Activated CD4-positive, alpha-beta T cell treated with anti-CD3 and anti-CD28 coated beads, Interleukin-2, amount 50 U/mL, for 4 hours (primary cell): Measurements from ENCODE around the gene MCIDAS.

Source experiments
- DNase-seq, 2 experiments: peaks; one replicate each; pipeline ENCODE4 v3.0.0-alpha.2; 2020

Gene MCIDAS

DNA sequence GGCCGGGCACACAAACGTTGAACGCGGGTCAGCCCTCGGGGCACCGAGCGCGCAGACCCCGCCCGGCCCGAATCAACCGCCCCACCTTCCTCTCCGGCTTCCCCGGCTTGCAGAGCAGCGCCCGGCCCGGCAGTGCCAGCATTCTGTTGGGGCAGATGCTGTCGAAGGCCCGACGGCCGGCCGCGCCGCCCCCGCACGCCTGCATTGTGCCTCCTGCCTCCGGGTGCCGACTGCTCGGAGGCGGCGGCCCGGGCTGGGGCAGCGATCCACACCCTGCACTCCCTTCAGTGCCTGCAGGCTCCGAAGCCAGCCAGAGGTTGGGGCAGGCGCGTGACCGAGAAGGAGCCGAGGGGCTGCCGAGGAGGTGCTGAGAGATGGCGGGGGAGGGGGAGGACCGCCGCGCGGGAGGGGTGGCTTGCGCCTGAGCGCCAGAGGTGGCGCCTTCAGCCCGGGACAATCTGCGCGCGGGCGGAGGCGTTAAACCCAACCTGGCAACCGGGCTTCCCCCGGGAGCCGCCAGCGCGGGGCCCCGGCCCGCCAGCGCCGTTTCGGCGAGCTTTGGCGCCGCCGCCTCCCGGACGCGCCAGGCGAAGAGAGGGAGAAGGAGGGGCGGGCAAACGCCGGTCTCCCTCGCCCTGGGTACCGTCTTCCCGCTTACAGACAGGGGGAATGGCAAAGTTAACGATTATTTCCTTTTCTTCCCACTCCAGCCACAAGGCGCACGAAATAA is at the start of gene MCIDAS:
Gene MCIDAS, minus strand, starts transcription at position 382 of the 730 bp plus-strand sequence. Its CDS starts 177 bp downstream, at position 205.
- peak; percentile 34 to 52 for DNase-seq

DNA sequence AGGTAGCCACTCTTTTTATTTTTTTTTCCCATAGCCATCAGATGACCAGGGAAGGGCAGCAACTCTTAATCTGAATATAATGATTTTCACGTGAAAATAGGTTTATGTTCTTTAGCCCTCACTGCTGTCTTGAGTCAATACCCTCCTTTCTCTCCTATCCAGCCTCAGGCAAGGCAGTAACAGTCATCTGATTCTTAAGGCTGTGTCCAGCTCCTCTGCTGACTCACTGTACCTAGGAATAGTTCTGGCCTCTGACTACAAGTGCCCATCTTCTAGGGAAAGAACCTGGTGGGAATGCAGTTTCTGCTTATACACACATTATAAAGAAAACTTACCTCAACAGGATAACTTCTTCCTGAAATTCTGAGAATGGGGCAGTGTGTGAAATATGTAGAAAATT is 49.7 kb upstream of the MCIDAS start:
- DNase-seq: no peak

GRCh38 chr5:55258339-55258738 is 31.2 kb upstream of the MCIDAS start:
- DNase-seq: no peak

- no peak for DNase-seq
Observed at GRCh38 chr5:55254802-55255201, 27.7 kb upstream of the MCIDAS start.

DNA sequence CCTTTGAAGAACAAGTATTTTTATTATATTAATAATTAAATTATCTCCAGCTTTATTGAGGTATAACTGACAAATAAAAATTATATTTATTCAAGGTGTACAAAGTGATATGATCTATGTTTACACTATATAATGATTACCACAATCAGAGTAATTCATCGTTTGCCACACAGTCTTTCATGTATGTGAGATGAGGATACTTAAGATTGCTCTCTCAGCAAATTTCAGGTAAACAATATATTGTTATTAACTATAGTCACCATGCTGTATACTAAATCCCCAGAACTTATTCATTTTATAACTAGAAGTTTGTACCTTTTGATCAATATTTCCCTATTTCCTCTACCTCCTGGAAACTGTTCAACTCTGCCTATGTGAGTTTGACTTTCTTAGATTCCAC is 22.9 kb upstream of the MCIDAS start:
- no peak for DNase-seq

- no peak for DNase-seq
Observed at GRCh38 chr5:55241746-55242145, 14.6 kb upstream of the MCIDAS start.

- DNase-seq: no peak
Observed at GRCh38 chr5:55236800-55237199, 9.7 kb upstream of the MCIDAS start.

- no peak for DNase-seq
Observed at GRCh38 chr5:55234121-55234700, 7.1 kb upstream of the MCIDAS start.

- DNase-seq: peak in 1 of 2 experiments; percentile 37
Observed at GRCh38 chr5:55232985-55233928, 6.1 kb upstream of the MCIDAS start, which contains the start of gene CCNO. TSS of gene CCNO (minus strand) at chr5:55233608. CDS start at chr5:55233523, 85 bp downstream.

DNA sequence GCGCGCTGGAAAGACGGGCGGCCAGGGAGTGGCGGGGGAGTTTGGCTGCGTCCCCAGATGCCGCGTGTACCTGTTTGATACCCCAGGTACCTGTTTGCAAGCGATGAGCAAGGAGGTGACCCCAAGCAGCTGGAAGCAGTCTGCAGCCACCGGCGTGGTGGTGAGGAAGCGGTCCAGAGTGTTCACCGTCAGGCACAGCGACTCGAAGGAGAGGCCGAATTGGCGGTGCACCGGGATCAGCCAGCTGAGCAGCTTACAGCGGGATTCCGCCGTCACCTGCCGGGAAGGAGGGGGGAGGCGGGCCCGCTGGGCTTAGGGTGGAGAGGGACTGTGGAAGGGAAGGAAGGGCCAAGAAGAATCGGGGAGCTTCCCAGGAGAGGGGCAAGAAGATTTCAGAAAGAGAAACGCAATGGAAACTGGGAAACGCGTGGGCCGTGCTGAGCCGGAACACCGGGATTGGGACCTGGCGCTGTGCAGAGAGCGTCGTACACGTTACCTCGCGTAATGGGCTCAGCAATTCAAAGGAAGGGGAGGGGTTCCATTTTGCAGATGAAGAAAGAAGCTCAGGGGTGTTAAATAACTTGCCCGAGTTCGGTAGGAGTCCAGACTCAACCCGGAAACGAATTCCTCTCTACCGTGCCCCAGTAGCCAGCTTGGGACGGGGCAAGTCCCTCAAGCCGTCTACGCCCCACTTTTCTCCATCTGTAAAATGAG is 5.3 kb upstream of the MCIDAS start:
- DNase-seq: no peak

GRCh38 chr5:55231919-55232270 is 4.8 kb upstream of the MCIDAS start:
- DNase-seq: no peak

- no peak for DNase-seq
Observed at GRCh38 chr5:55231029-55231918, 4.2 kb upstream of the MCIDAS start.

DNA sequence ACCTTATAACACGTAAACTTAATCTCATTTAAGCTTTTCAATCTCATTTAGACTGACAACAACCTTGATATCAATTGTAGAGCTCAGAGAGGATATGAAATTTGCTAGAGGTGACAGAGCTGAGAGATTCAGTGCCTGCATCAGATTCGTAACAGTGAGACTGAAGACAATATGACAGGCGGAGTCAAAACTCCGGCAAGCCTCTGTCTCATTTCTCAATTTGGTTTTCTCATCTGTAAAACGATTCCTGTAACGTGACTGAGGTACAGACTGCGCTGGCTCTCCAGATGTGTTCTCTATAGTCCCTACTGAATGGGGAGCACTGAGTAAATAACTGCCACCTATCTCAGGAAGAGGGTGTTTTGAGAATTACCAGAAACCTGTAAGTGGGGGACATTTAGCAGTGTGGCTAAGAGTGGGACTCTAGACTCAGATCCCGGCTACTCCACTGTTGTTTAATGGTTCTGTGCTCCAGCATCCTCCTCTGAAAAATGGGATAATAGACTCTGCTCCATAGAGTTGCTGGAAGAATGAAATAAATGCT is 3.0 kb upstream of the MCIDAS start:
- no peak for DNase-seq

DNA sequence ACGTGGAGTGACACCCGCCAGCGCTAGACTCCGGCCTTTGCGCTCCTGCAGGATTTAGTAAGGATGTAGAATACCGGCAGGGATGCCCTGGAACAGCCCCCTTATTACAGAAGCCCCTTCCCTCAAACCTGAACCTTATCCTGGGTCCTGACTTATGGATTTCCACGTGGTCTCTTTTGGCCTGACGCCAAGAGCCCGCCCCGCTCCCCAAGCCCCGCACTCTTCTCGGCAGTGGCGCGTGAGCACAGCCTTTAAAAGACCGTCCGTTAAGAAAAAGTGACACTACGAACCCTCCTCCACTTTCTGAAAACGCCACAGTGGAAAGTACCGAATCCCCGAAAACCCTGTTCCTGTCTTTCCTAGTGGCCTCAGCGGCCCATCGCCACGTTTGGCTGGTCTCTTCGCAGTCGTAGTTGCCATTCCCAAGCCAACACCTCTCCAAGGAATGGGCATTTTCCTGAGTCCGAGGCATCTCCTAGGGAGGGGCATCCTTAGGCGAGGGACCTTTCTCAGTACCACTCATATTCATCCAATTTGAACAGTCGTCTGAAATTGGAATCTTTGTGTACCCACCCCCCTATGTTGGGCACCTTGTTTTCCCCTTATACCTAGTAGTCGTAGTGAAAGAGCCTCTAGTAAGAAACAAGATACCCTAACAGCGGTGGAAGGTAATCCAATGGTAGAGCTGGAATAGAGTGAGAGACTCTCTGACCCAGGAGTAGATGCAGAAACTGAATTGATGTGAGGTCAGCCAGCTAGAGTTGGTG is 732 bp upstream of the MCIDAS start:
- DNase-seq: no peak

DNA sequence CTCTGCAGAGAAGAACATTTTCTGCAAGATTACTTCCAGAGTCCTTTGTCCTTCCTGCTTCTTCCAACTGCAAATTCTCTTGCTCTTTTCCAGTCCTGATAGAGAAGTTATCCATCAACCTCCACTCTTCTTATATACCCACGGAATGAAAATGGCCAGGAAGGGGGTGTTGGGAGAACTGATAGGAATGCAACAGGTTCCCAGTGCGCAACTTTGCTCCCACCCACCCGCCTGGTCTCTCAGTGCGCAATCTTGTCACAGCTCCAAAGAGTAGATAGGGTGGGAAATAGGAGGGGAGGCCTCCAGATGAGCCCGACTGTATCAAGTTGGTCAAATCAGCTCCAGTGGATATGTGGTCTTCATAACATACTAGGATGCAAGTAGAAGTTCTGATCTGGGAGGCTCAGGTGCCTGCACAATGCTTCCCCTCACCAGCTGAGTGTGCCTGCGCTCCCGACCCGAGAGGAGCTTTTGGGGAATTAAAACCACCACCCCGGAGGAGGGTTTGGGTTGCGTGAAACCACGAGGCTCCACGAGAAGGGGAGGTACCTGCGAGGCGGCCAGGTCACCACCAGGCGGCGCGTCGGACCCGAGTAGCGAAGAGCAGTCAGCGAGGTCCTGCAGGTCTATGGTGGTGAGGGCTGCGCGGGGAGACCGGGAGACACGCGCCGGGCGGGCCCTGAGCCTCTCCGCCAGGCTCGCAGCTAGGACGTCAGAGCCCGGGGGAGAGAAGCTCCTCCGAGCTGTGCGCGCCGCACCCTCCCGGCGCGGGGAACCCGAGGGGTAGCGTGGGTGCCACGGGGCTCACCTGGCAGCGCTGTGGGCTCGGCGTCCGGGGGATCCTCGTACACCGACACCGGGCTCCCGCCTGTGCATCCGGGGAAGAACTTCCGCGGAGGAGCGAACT is 835 bp downstream of the MCIDAS start:
- DNase-seq: peak; percentile 31 to 40

DNA sequence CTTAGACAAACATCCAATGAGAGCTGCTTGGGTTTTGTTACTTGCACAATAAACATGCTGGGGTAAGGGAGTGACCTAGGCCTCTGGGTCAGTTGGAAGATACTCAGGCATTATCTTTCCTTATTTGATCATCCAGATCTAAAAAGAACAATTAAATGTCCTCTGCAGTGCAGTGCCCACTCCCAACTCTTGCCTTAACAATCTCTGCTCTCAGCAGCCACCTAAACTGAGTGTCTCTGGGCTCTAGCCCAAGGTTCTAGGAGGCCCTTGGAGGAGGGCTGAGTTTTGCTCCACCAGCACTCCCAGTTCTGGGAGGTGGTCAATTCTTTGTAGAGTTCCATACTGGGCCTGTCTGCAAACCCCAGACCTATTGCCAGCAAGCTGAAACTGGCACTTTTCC is 1.8 kb downstream of the MCIDAS start:
- no peak for DNase-seq

DNA sequence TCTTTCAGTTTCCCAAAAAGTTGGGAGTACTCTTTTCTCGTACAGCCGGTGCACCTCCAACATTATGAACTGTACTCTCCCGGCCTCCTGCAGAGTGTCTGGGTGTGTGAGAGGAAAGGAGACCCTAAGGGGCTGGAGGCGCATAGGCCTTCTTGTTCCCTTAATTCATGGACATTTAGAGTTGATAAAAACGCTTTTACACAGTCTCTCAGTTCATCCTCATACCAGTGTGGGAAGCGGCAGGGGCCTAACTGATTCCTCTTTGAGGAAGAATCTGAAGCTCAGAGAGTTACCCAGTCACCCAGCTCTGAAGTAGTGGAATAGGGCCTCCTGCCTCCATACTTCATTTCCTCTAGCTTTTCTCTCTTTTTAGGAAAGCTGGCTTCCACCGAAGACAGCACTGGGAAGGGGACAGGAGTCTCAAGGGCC is 3.3 kb downstream of the MCIDAS start:
- no peak for DNase-seq

DNA sequence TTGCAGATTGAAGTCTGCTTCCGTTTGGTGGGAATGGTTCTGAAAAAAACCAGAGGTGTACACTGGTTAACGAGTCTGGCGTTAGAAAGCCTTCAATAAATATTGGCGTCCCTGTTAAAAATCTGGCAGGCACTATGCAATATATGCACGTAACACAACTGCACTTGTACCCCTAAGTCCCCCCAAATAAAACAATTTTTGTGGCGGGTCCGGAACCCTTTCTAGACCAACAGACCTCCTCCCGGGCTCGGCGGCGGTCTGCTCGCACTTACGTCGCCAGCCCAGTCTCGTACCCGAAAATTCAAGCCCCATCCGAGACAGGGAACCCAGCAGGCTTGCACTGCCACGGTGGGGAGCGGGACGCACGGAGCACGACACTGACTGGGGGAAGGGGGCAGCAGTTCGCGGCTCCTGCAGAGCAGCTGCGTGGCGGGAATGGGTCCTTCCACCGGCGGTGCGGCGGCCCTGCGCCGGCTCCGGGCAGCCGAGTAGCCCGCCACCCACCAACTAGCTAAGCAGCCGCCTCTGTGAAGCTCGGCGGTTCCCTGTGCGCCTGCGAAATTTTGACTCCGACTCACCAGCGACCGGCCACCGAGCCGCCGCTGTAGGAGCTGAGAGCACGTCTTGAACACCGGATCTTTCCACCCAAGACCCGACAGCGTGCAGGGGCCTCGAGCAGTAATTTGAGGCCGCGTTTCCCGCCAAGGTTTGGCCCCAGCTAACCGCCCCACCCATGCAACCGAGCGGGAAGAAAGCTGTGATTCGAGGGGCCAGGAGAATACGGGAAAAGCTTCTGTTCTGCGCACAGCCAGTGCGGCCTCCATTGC is 3.9 kb downstream of the MCIDAS start:
- no peak for DNase-seq
